GM19025 (cell line): Measurements from ENCODE around the gene CAPN7.

Source experiments
- ATAC-seq: cut with Tn5 transposase; IDR thresholded peaks from one replicate; pipeline ENCODE4 v1.9.1; 2021; ENCODE audit warnings: mild to moderate bottlenecking, low read depth, moderate library complexity; ENCODE audit not compliant: unreplicated experiment

The CAPN7 gene

GRCh38 chr3:15292765-15293522 is 86.9 kb downstream of the CAPN7 start:
- no peak for ATAC-seq

DNA sequence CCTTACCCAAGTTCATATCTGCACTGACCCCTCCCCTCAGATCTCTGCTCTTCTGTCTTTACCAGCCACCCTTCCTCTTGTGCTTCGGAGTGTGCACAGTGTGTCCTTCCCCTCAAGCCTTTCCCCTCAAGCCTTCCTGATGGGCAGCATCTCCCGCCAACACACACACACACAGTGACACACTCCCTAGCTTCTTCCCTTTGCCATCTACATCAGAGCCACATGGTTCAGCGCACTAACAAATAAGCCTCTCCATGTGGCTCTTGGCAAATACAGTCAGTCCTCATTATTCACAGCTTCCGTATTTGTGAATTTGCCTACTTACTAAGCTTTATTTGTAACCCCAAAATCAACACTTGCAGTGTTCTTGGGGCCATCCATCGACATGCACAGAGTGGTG is 88.9 kb downstream of the CAPN7 start:
- no peak for ATAC-seq

DNA sequence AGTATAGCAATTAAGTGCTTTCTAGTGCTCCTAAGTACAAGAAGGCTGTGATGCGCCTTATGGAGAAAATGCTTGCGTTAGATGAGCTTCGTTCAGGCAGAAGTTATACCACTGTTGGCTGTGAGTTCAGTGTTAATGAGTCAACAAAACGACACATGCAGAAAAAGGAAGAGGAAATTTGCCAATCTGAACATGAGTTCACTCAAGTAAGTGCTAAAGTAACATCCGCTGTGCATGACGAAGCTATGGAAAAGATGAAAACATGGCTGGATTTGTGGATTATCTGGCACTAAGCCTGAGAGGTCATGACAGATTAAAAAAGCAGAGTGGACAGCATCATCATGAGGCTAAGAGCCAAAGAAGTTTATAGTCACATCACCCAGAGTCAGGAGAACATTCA is 89.5 kb downstream of the CAPN7 start:
- no peak for ATAC-seq

DNA sequence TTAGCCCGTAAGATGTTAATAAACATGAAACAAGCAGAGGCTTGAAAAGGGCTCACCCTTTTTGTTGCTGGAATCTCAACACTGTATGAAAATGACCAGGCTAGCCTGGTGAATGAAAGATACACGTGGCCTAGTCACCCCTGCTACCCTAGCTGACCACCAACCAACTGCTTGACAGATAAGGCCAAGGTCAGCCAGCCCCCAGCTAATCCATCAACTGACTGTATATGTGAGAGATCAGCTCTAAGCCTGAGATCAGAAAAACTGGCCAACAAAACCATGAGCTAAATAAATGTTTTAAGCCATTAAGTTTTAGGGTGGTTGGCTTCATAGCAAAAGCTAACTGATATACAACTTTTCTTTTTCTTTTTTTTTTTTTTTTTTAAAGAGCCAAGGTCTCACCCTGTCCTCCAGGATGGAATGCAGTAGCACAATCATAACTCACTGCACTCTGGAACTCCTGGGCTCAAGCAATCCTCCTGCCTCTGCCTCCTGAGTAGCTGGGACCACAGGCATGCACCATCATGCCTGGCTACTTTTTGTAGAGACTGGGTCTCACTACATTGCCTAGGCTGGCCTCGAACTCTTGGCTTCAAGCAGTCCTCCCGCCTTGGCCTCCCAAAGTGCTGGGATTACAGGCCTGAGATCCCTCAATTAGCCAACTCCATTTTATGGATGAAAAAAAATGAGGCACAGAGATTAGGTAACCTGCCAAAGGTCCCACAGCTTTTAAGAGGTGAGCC is 91.7 kb downstream of the CAPN7 start:
- no peak for ATAC-seq

DNA sequence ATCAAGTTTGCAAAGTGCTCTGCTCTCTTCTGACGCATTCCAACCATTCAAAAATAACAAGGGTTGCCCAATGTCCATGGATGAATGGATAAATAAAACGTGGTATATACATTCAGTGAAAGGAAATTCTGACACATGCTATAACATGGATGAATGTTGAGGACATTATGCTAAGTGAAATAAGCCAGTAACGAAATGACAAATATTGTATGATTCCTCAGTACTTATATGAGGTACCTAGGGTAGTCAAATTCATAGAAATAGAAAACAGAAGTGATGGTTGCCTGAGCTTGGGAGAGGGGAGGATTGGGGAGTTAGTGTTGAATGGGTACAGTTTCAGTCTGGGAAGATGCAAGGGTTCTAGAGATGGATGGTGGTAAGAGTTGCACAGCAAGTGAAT is 92.5 kb downstream of the CAPN7 start:
- ATAC-seq, result no peak

DNA sequence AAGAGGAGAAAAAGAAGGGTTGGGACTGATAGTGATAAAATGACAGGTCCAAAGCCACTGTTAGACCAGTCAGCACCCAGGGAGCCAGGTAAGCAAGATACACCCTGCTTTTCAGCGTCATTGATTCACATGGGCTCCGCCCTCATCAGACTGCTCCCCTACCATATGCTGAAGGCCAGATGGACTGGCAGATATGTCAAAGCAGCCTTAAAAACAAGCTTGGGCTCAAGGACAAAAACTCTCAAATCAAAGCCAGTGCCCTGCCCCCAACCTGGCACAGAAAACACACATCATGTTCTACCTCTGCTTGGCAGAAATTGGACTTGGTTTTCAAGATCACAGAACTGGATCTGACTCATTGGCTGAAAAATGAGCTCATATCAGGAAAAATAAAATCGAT is 93.0 kb downstream of the CAPN7 start:
- no peak for ATAC-seq

DNA sequence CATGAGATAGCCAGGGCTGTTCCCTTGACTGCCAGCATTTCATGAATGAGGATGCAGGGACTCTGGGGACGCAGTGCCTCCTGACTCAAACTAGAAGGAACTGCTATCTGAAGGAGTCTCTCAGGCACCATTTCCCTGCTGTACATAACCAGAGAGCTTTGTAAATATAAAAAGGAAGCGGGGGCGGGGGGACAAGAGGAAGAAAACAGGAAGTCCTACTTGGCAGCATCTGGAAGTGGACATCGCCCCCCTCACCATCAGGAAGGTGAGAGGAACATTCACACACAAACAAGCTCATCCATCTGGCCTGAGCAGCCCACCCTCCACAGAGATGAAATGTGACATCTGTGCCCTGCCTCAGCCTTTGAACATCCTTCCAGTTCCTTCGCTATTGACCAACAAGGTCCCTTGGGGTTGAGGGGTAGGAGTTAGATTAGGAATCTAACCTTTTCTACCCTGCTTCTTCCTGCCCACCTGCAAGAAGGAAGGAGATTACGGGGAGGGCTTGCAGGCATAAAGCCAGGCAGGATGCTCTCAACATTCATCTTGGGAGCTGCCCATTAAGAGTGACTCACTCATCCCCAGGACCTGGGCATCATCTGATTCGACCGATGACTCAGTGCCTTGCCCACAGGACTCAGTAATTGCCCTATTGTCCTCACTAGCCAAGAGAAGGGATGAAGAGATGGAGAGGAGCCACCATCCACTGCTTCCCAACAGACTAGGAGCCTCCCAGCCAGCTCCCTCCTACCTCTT is 94.5 kb downstream of the CAPN7 start:
- ATAC-seq, result no peak

- ATAC-seq, result no peak
Observed at GRCh38 chr3:15301761-15302160, 95.7 kb downstream of the CAPN7 start.
